SK-N-SH treated with all-trans-retinoic acid at 6 μM for 48 hours (cell line): ENCODE measurements around the gene CACNA1B.

Experiments
- RARB ChIP-seq: fragments of 250-450 bp; sonication (Bioruptor Pico); IDR thresholded peaks from 2 replicates; pipeline ENCODE4 v1.8.0; 2021; ENCODE audit warnings: mild to moderate bottlenecking, moderate library complexity
- ZFP3 ChIP-seq: fragments of 250-450 bp; sonication (Bioruptor Pico); IDR thresholded peaks from 2 replicates; pipeline ENCODE4 v1.5.0; 2020; ENCODE audit warnings: mild to moderate bottlenecking, moderate library complexity
- ZFP30 ChIP-seq: fragments of 450-650 bp; formaldehyde crosslinking; IDR thresholded peaks from 2 replicates; pipeline ENCODE4 v1.5.0; 2022; ENCODE audit warnings: mild to moderate bottlenecking, moderate library complexity
- TF ChIP-seq, protein P1 (sequence below): fragments of 250-450 bp; sonication (Bioruptor Pico); IDR thresholded peaks from 2 replicates; pipeline ENCODE4 v1.8.0; 2020; ENCODE audit warnings: mild to moderate bottlenecking, moderate library complexity, borderline replicate concordance

DNA sequence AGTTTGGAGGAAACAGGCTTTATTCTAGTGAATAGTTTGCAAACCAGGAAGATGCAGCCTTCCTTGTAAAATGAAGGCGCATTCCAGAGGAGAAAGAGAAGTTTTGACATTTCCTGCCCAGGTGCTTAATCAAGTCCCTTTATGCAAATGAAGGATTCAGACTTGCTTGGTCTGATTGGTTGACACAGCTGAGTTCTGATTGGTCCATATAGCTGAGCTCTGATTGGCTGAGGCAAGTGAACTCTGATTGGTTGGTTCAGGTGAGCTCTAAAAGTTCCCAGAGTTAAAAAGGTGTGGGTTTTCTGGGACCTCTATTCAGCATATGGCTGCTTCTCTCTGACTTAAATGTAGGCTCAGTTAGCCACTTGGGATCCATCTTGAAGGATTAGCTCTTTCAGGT is 151.0 kb downstream of the CACNA1B start:
- TF ChIP-seq RARB (CRISPR knock-in tag): no peak
- no peak for TF ChIP-seq ZFP30
- TF ChIP-seq, protein P1, sequence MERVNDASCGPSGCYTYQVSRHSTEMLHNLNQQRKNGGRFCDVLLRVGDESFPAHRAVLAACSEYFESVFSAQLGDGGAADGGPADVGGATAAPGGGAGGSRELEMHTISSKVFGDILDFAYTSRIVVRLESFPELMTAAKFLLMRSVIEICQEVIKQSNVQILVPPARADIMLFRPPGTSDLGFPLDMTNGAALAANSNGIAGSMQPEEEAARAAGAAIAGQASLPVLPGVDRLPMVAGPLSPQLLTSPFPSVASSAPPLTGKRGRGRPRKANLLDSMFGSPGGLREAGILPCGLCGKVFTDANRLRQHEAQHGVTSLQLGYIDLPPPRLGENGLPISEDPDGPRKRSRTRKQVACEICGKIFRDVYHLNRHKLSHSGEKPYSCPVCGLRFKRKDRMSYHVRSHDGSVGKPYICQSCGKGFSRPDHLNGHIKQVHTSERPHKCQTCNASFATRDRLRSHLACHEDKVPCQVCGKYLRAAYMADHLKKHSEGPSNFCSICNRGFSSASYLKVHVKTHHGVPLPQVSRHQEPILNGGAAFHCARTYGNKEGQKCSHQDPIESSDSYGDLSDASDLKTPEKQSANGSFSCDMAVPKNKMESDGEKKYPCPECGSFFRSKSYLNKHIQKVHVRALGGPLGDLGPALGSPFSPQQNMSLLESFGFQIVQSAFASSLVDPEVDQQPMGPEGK (CRISPR knock-in tag): no peak
- no peak for TF ChIP-seq ZFP3 (CRISPR knock-in tag)
